ENCODE results near the gene HAPSTR1. TPM values are rescaled to one million over a fixed set of nuclear protein-coding genes. Genes with fewer than 3 reads are reported as not detected.

Gene HAPSTR1
- total and polyA plus RNA-seq, 8 donors: 6.0 to 35.5 (median 21.1) TPM

GRCh38 chr16:9091867-9092281, 430 bp downstream of the HAPSTR1 start:
- Histone ChIP-seq H3K4me1 (peaks cover 18 to 34% (median 29%) of the 10 kb centered on the region in 3 donors), H3K27ac (peak overlapping the region; percentile 95 to 98 (median 96)), H3K4me3 (peak overlapping the region; percentile 60 to 97 (median 86)), H3K9me3 (no peaks in the 10 kb centered on the region), H3K27me3 (no peaks in the 10 kb centered on the region), H3K36me3 (no peaks in the 10 kb centered on the region)
- FAIRE-seq: no peak
- TF ChIP-seq CTCF (IDR thresholded peaks at IDR 0.05): no peak
- DNase-seq: peak in 5 of 6 donors; percentile 48 to 87 (median 60)
- peak; percentile 1 to 40 (median 8) for ATAC-seq
- intact Hi-C loops (cut with DNase I): no loop called here
- WGBS, 2 donors: 0% methylated on average over 34 to 51 of the region's 51 CpGs

GRCh38 chr16:9092282-9092977, 986 bp downstream of the HAPSTR1 start:
- peak; percentile 1 to 21 (median 12) for ATAC-seq
- peak; percentile 36 to 81 (median 59) for DNase-seq
- Histone ChIP-seq H3K36me3 (no peaks in the 10 kb centered on the region), H3K27me3 (no peaks in the 10 kb centered on the region), H3K4me3 (peak overlapping the region; percentile 60 to 97 (median 86)), H3K9me3 (no peaks in the 10 kb centered on the region), H3K27ac (peak overlapping the region; percentile 95 to 98 (median 96)), H3K4me1 (peaks cover 21 to 40% (median 35%) of the 10 kb centered on the region in 3 donors)
- no peak for FAIRE-seq
- WGBS, 2 donors: 0 to 1% methylated on average over 41 to 64 of the region's 64 CpGs
- intact Hi-C loops (cut with DNase I): no loop called here
- TF ChIP-seq CTCF (IDR thresholded peaks at IDR 0.05): no peak

- FAIRE-seq (no peak), DNase-seq (peak; percentile 50 to 81 (median 56)), ATAC-seq (peak in 2 of 4 donors; percentile 2 to 3)
- H3K9me3 ChIP-seq: no peaks in the 10 kb centered on the region
- WGBS, 2 donors: 0 to 1% methylated on average over 18 of the region's 18 CpGs
- no peak for TF ChIP-seq CTCF (IDR thresholded peaks at IDR 0.05)
- H3K27me3 ChIP-seq: no peaks in the 10 kb centered on the region
- intact Hi-C loops (cut with DNase I): no loop called here
- peak overlapping the region in 3 of 4 donors; percentile 95 to 98 (median 96) for H3K27ac ChIP-seq
- no peaks in the 10 kb centered on the region for H3K36me3 ChIP-seq
- H3K4me1 ChIP-seq: peaks cover 26 to 45% (median 40%) of the 10 kb centered on the region in 3 donors
- peak overlapping the region; percentile 60 to 97 (median 86) for H3K4me3 ChIP-seq
Observed at GRCh38 chr16:9092978-9093344, 1.5 kb downstream of the HAPSTR1 start.

- Histone ChIP-seq H3K27ac (no peak overlapping the region), H3K36me3 (no peaks in the 10 kb centered on the region), H3K27me3 (no peaks in the 10 kb centered on the region), H3K4me3 (peak overlapping the region in 2 of 4 donors; percentile 79 to 94), H3K4me1 (peaks cover 32 to 57% (median 52%) of the 10 kb centered on the region in 3 donors), H3K9me3 (no peaks in the 10 kb centered on the region)
- WGBS, 2 donors: 14 to 20% methylated on average over 8 of the region's 8 CpGs
- intact Hi-C loops (cut with DNase I): no loop called here
- DNase-seq (no peak), ATAC-seq (no peak), FAIRE-seq (no peak)
- TF ChIP-seq CTCF (IDR thresholded peaks at IDR 0.05): no peak
Observed at GRCh38 chr16:9094011-9094846, 2.8 kb downstream of the HAPSTR1 start.

Data from pancreas (tissue), 10 donors.